Testis (tissue), 2 donors: ENCODE results near the gene DNAJB14.

Experiments used
- CTCF ChIP-seq, 3 experiments: fragments of 450-650 bp in 2 of 3; fragments of 200-600 bp in 1 of 3; sonication (generic) in 1 of 3; IDR thresholded peaks; one replicate each; pipeline ENCODE4 v1.5.1; 2016 to 2019; ENCODE audit warnings: antibody characterized with exemption in 3 of 3, mild to moderate bottlenecking in 2 of 3, moderate library complexity in 1 of 3
- POLR2A ChIP-seq: fragments of 450-650 bp; IDR thresholded peaks from one replicate; pipeline ENCODE4 v1.6.1; 2017; ENCODE audit warnings: antibody characterized with exemption, mild to moderate bottlenecking, moderate library complexity

- no peak for TF ChIP-seq CTCF (IDR thresholded peaks at IDR 0.05)
- TF ChIP-seq POLR2A = no peak
Measured at GRCh38 chr4:99927566-99927965, 18.9 kb downstream of the DNAJB14 start.
